ENCODE measurements around the gene ANKRD53.

DNA sequence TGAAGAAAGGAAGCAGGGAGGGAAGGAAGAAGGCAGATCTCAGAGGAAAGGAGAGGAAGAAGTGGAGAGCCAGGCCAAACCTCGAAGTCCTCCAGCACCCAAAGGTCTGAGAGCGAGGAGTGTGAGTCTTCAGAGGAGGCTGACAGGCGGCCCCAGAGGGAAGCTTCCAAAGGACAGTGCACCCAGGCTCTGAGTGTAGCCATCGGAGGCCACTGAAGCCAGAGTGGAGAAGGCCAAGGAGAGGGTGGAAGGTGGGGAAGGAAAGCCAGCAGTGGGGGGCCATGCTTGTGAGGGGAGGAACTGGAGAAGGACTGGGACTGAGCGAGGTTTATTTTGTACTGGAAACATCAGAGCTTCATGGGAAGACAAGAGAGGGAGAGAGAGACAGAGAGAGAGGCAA lies 36.7 kb upstream of the ANKRD53 start:
- no peak for TF ChIP-seq EZH2 (IDR thresholded peaks at IDR 0.05; ENCODE audit: low read depth)
- TF ChIP-seq, protein P1, sequence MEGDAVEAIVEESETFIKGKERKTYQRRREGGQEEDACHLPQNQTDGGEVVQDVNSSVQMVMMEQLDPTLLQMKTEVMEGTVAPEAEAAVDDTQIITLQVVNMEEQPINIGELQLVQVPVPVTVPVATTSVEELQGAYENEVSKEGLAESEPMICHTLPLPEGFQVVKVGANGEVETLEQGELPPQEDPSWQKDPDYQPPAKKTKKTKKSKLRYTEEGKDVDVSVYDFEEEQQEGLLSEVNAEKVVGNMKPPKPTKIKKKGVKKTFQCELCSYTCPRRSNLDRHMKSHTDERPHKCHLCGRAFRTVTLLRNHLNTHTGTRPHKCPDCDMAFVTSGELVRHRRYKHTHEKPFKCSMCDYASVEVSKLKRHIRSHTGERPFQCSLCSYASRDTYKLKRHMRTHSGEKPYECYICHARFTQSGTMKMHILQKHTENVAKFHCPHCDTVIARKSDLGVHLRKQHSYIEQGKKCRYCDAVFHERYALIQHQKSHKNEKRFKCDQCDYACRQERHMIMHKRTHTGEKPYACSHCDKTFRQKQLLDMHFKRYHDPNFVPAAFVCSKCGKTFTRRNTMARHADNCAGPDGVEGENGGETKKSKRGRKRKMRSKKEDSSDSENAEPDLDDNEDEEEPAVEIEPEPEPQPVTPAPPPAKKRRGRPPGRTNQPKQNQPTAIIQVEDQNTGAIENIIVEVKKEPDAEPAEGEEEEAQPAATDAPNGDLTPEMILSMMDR (conservative IDR thresholded peaks at IDR 0.05), result no peak
